Measurements from ENCODE around the gene HINT2. TPM values are rescaled to one million over a fixed set of nuclear protein-coding genes. Genes with fewer than 3 reads are reported as not detected.

The HINT2 gene
- total RNA-seq, 1 experiment from 2014 or later: 35.9 TPM

- Histone ChIP-seq H3K9me3 (ENCODE audit: control insufficient read depth, low read depth, low read length) (no peaks in the 10 kb centered on the region), H2BK120ac (ENCODE audit: low read depth, low read length, poor library complexity, severe bottlenecking) (no peak overlapping the region), H3K18ac (ENCODE audit: insufficient read length, low read depth, low read length) (no peak overlapping the region), H4K8ac (replicated peaks; ENCODE audit: insufficient read length, low read depth, low read length) (no peak overlapping the region), H3K27ac (ENCODE audit: insufficient read length, low read depth, low read length) (no peak overlapping the region), H2AK5ac (ENCODE audit: insufficient read length, low read length) (no peak overlapping the region), H3T11ph (ENCODE audit: low read length) (no peak overlapping the region), H4K20me1 (ENCODE audit: control insufficient read depth, insufficient read depth, insufficient read length) (no peaks in the 10 kb centered on the region), H3K4me2 (ENCODE audit: insufficient read depth, insufficient read length, low read length) (no peak overlapping the region), H3K23me2 (ENCODE audit: insufficient read length, low read depth, low read length, poor library complexity, severe bottlenecking) (peaks cover 7% of the 10 kb centered on the region), H4K91ac (ENCODE audit: insufficient read length, low read depth, low read length) (no peak overlapping the region), H2AFZ (ENCODE audit: low read length) (no peak overlapping the region), H3K14ac (ENCODE audit: insufficient read depth, low read length) (no peak overlapping the region; the same call in 1 of the 2 replicates), H3K4me1 (ENCODE audit: insufficient read depth, low read length) (peaks cover 14% of the 10 kb centered on the region; the same call in 1 of the 2 replicates), H3K79me2 (ENCODE audit: insufficient read depth, low read length) (no peaks in the 10 kb centered on the region), H2BK20ac (ENCODE audit: low read depth, low read length, poor library complexity, severe bottlenecking) (no peak overlapping the region), H2BK5ac (ENCODE audit: insufficient read length, low read length) (no peak overlapping the region), H2BK12ac (ENCODE audit: insufficient read length, low read depth, low read length) (no peak overlapping the region), H4K5ac (ENCODE audit: insufficient read length, low read depth, low read length) (no peak overlapping the region), H3K27me3 (ENCODE audit: insufficient read depth, low read length) (no peaks in the 10 kb centered on the region; the same call in 1 of the 2 replicates), H2BK15ac (ENCODE audit: low read depth, low read length) (no peak overlapping the region), H3K56ac (ENCODE audit: insufficient read length, low read depth, low read length) (no peak overlapping the region), H3K4ac (ENCODE audit: low read depth, low read length) (no peak overlapping the region), H3K9ac (ENCODE audit: extremely low read depth, insufficient read length, low read length) (no peak overlapping the region), H3K79me1 (ENCODE audit: insufficient read depth, low read depth, low read length, poor library complexity, severe bottlenecking) (no peaks in the 10 kb centered on the region), H3K23ac (ENCODE audit: insufficient read length, low read depth, low read length) (no peak overlapping the region)
- H3K4me1 Mint-ChIP-seq: peaks cover 31 to 39% of the 10 kb centered on the region in 2 experiments
- H3K27ac Mint-ChIP-seq: no peak overlapping the region
- no CpG with 5 or more reads among the region's 17 CpGs for WGBS (ENCODE audit: extremely low coverage, insufficient read length, low lambda C conversion rate)
- TF ChIP-seq CTCF (conservative IDR thresholded peaks at IDR 0.05): no peak
- no peak overlapping the region for H3K4me3 Mint-ChIP-seq
- DNase-seq: no peak
- peaks cover 0 to 5% (median under 1%) of the 10 kb centered on the region in 3 experiments; a peak in 4 of 7 replicates for H3K36me3 Mint-ChIP-seq (ENCODE audit: insufficient read depth in 1 of 3, low read depth in 3 of 3)
- H3K9me3 Mint-ChIP-seq: no peaks in the 10 kb centered on the region
- H3K27me3 Mint-ChIP-seq (ENCODE audit: low read depth): peaks cover 28% of the 10 kb centered on the region
Observed at GRCh38 chr9:35842020-35842745, 27.3 kb upstream of the HINT2 start.

All from H9 (cell line).